Gastroesophageal sphincter (tissue), 3 donors: ENCODE measurements around the gene BYSL.

ENCODE experiments used
- EP300 ChIP-seq: sonication (generic); formaldehyde crosslinking; IDR thresholded peaks from one replicate; pipeline ENCODE4 v1.6.1; 2017; ENCODE audit warnings: antibody characterized with exemption, mild to moderate bottlenecking
- POLR2AphosphoS5 ChIP-seq: sonication (generic); formaldehyde crosslinking; IDR thresholded peaks from one replicate; pipeline ENCODE4 v1.6.1; 2017; ENCODE audit warnings: antibody characterized with exemption
- TF ChIP-seq, protein P1 (sequence below), 4 experiments: fragments of 200-600 bp in 2 of 4; fragments of 450-650 bp in 2 of 4; sonication (generic) in 1 of 4; IDR thresholded peaks; one replicate each; pipeline ENCODE4 v1.5.1; 2017 to 2019; ENCODE audit warnings: antibody characterized with exemption in 4 of 4, mild to moderate bottlenecking in 2 of 4, moderate library complexity in 2 of 4

DNA sequence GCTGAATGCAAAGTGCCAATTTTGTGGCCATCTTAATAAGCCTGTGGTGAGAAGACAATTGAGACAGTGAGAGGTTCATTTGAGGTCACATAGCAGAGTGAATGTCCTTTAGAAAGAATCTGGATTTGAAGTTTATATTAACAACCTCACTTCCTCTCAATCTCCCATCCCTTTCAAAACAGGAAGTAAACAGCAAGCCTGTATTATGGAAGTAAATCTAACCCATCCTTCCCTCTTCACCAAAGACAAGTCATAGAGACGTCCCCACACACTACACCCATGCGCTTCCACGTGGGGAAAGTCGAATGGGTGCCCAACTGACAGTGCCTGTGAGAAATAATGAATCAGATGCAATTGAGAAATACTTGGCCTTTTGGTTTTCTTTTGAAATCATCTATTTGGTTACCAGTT, 49.1 kb downstream of the BYSL start:
- no peak for TF ChIP-seq EP300
- TF ChIP-seq, protein P1, sequence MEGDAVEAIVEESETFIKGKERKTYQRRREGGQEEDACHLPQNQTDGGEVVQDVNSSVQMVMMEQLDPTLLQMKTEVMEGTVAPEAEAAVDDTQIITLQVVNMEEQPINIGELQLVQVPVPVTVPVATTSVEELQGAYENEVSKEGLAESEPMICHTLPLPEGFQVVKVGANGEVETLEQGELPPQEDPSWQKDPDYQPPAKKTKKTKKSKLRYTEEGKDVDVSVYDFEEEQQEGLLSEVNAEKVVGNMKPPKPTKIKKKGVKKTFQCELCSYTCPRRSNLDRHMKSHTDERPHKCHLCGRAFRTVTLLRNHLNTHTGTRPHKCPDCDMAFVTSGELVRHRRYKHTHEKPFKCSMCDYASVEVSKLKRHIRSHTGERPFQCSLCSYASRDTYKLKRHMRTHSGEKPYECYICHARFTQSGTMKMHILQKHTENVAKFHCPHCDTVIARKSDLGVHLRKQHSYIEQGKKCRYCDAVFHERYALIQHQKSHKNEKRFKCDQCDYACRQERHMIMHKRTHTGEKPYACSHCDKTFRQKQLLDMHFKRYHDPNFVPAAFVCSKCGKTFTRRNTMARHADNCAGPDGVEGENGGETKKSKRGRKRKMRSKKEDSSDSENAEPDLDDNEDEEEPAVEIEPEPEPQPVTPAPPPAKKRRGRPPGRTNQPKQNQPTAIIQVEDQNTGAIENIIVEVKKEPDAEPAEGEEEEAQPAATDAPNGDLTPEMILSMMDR (IDR thresholded peaks at IDR 0.05), result no peak
- peak; percentile 22 for TF ChIP-seq POLR2AphosphoS5
